SK-N-SH (cell line): ENCODE measurements around the gene NOP53. TPM values are rescaled to one million over a fixed set of nuclear protein-coding genes. Genes with fewer than 3 reads are reported as not detected.

Experiments used
- CTCF ChIA-PET: fragments of 300-600, 350-600 bp; formaldehyde crosslinking; extraction: SDS; loops from one replicate; lab custom pipeline; 2021; lab: Yijun Ruan, JAX
- POLR2A ChIA-PET: fragments of 350-600 bp; sonication (Branson Sonifier 250); formaldehyde crosslinking; extraction: SDS; loops from one replicate; lab custom pipeline; 2020; ENCODE audit warnings: antibody characterized with exemption, inconsistent platforms; lab: Yijun Ruan, JAX
- DNase-seq: peaks from one replicate; pipeline ENCODE4 v3.0.0; 2012
- H2AFZ ChIP-seq: fragments of 200-600 bp; sonication (generic); 2 replicates; pipeline ENCODE4 v1.8.1; 2016; ENCODE audit warnings: antibody characterized with exemption, mild to moderate bottlenecking, low read depth
- H3F3A ChIP-seq: fragments of 200-600 bp; sonication (generic); replicated peaks from 2 replicates; pipeline ENCODE3; 2016; ENCODE audit warnings: antibody characterized with exemption, mild to moderate bottlenecking; ENCODE audit not compliant: insufficient read depth
- H3K27ac ChIP-seq, 2 experiments: fragments of 200-500 bp in 1 of 2; fragments of 200-600 bp in 1 of 2; sonication (Bioruptor generic) in 1 of 2; sonication (generic), shearing (Covaris generic) in 1 of 2; 2 replicates each; pipeline versions ENCODE4 v1.5.1 to v1.6.1; 2014 to 2016; ENCODE audit warnings: low read depth in 2 of 2, inconsistent platforms in 1 of 2, low read length in 1 of 2, mild to moderate bottlenecking in 1 of 2, mixed read lengths in 1 of 2
- H3K27me3 ChIP-seq: fragments of 200-600 bp; sonication (generic), shearing (Covaris generic); 2 replicates; pipeline ENCODE4 v1.6.1; 2016; ENCODE audit warnings: mixed run types; ENCODE audit not compliant: insufficient read depth
- H3K36me3 ChIP-seq, 2 experiments: fragments of 200-500 bp in 1 of 2; fragments of 200-600 bp in 1 of 2; sonication (Bioruptor generic) in 1 of 2; sonication (generic) in 1 of 2; replicated peaks in 1 of 2; 2 replicates each; pipeline versions ENCODE3 to v1.5.1; 2014 to 2016; ENCODE audit warnings: low read length in 1 of 2, mild to moderate bottlenecking in 1 of 2; ENCODE audit not compliant: insufficient read depth in 2 of 2, control insufficient read depth in 1 of 2
- H3K4me1 ChIP-seq, 2 experiments: fragments of 200-500 bp in 1 of 2; fragments of 200-600 bp in 1 of 2; sonication (Bioruptor generic) in 1 of 2; sonication (generic), shearing (Covaris generic) in 1 of 2; 2 replicates each; pipeline versions ENCODE4 v1.5.1 to v1.6.1; 2014 to 2016; ENCODE audit warnings: low read depth in 1 of 2, low read length in 1 of 2, mixed run types in 1 of 2; ENCODE audit not compliant: insufficient read depth in 2 of 2, control insufficient read depth in 1 of 2
- H3K4me2 ChIP-seq: fragments of 200-600 bp; sonication (generic), shearing (Covaris generic); 2 replicates; pipeline ENCODE4 v1.6.1; 2017; ENCODE audit warnings: mixed run types
- H3K4me3 ChIP-seq, 2 experiments: fragments of 200-500 bp in 1 of 2; fragments of 200-600 bp in 1 of 2; sonication (Bioruptor generic) in 1 of 2; sonication (generic), shearing (Covaris generic) in 1 of 2; 2 replicates each; pipeline versions ENCODE4 v1.5.1 to v1.8.1; 2014 to 2016; ENCODE audit warnings: low read depth in 2 of 2, inconsistent platforms in 1 of 2, low read length in 1 of 2, mild to moderate bottlenecking in 1 of 2, mixed read lengths in 1 of 2, moderate library complexity in 1 of 2
- H3K79me2 ChIP-seq: fragments of 200-600 bp; sonication (generic); 2 replicates; pipeline ENCODE4 v1.8.1; 2017; ENCODE audit warnings: mild to moderate bottlenecking; ENCODE audit not compliant: insufficient read depth
- H3K9ac ChIP-seq: fragments of 200-600 bp; sonication (generic); 2 replicates; pipeline ENCODE4 v1.6.1; 2017; ENCODE audit warnings: mixed run types
- H3K9me2 ChIP-seq: fragments of 200-600 bp; sonication (generic); 2 replicates; pipeline ENCODE4 v1.6.1; 2017; ENCODE audit warnings: mixed run types
- H3K9me3 ChIP-seq: fragments of 200-600 bp; sonication (generic); 2 replicates; pipeline ENCODE4 v1.6.1; 2017; ENCODE audit warnings: mixed run types, mild to moderate bottlenecking, moderate library complexity
- H4K20me1 ChIP-seq: fragments of 200-600 bp; sonication (generic); 2 replicates; pipeline ENCODE4 v1.6.1; 2017; ENCODE audit warnings: mild to moderate bottlenecking, mixed run types; ENCODE audit not compliant: insufficient read depth
- CTCF ChIP-seq: fragments of 200-600 bp; sonication (generic); IDR thresholded peaks from 2 replicates; pipeline ENCODE4 v1.6.1; 2017; ENCODE audit warnings: antibody characterized with exemption, mild to moderate bottlenecking, moderate library complexity
- EP300 ChIP-seq, 2 experiments: IDR thresholded peaks; 2 replicates each; pipeline versions ENCODE4 v1.4.0 to v1.6.1; 2012; ENCODE audit warnings: borderline replicate concordance in 1 of 2, low read depth in 1 of 2, low read length in 1 of 2
- FOXJ3 ChIP-seq: sonication (generic); formaldehyde crosslinking; IDR thresholded peaks from 2 replicates; pipeline ENCODE4 v1.5.1; 2020; ENCODE audit warnings: mild to moderate bottlenecking, missing genetic modification reagents
- IRF3 ChIP-seq: fragments of 150-350 bp; IDR thresholded peaks from 2 replicates; pipeline ENCODE4 v1.6.1; 2016; ENCODE audit warnings: mild to moderate bottlenecking, low read depth, low read length
- JUND ChIP-seq: IDR thresholded peaks from 2 replicates; pipeline ENCODE4 v1.4.0; 2012
- MAX ChIP-seq: IDR thresholded peaks from 2 replicates; pipeline ENCODE4 v1.4.0; 2012; ENCODE audit warnings: low read depth
- MXI1 ChIP-seq: IDR thresholded peaks from 2 replicates; pipeline ENCODE4 v1.6.1; 2012; ENCODE audit warnings: mild to moderate bottlenecking, low read depth, low read length, improper control_type of control experiment
- NFIC ChIP-seq: IDR thresholded peaks from 2 replicates; pipeline ENCODE4 v1.4.0; 2012; ENCODE audit warnings: borderline replicate concordance
- NRF1 ChIP-seq: IDR thresholded peaks from 2 replicates; pipeline ENCODE4 v1.6.1; 2012; ENCODE audit warnings: low read depth, mild to moderate bottlenecking, low read length
- PBX3 ChIP-seq: IDR thresholded peaks from 2 replicates; pipeline ENCODE4; 2012
- POLR2AphosphoS5 ChIP-seq: IDR thresholded peaks from 2 replicates; pipeline ENCODE4 v1.6.1; 2012; ENCODE audit warnings: low read depth, low read length
- RAD21 ChIP-seq: IDR thresholded peaks from 2 replicates; pipeline ENCODE4 v1.6.1; 2012; ENCODE audit warnings: mild to moderate bottlenecking, low read length
- RCOR1 ChIP-seq: fragments of 150-350 bp; IDR thresholded peaks from 2 replicates; pipeline ENCODE4 v1.6.1; 2017; ENCODE audit warnings: antibody characterized with exemption, low read length
- REST ChIP-seq: IDR thresholded peaks from 2 replicates; pipeline ENCODE4 v1.6.1; 2012; ENCODE audit warnings: mild to moderate bottlenecking, low read depth, low read length, moderate library complexity
- RFX5 ChIP-seq: IDR thresholded peaks from 2 replicates; pipeline ENCODE4 v1.6.1; 2012; ENCODE audit warnings: mild to moderate bottlenecking, improper control_type of control experiment, low read length
- RXRA ChIP-seq: IDR thresholded peaks from 2 replicates; pipeline ENCODE4 v1.4.0; 2012; ENCODE audit warnings: low read depth, mild to moderate bottlenecking, borderline replicate concordance
- TAF1 ChIP-seq: IDR thresholded peaks from 2 replicates; pipeline ENCODE4 v1.6.1; 2012; ENCODE audit warnings: low read depth, mild to moderate bottlenecking, low read length, moderate library complexity, borderline replicate concordance
- TEAD4 ChIP-seq: IDR thresholded peaks from 2 replicates; pipeline ENCODE4 v1.4.0; 2012; ENCODE audit warnings: mild to moderate bottlenecking, borderline replicate concordance; ENCODE audit not compliant: insufficient read depth
- USF1 ChIP-seq: IDR thresholded peaks from 2 replicates; pipeline ENCODE4 v1.4.0; 2012; ENCODE audit warnings: low read depth, borderline replicate concordance
- WGBS: methylation state at CpG from one replicate; pipeline ENCODE4 v1.1.6; 2017; ENCODE audit warnings: low lambda C conversion rate; 5-methylcytosine and 5-hydroxymethylcytosine counted together
- polyA plus RNA-seq, 3 experiments: library from polyadenylated mRNA; depleted of rRNA; stranded (reverse); fragments of >200 nt; gene quantifications; 2 replicates each; pipeline ENCODE4 v1.2.3, GENCODE V29; 2012

NOP53 gene
- polyA plus RNA-seq, 1 of the 3 experiments (the other 2 are of a cell fraction): 275 TPM

GRCh38 chr19:47766359-47766620 is 20.9 kb downstream of the NOP53 start (continued):
- TF ChIP-seq REST (no peak), NRF1 (no peak), MAX (no peak)

GRCh38 chr19:47766670-47767069 is 21.3 kb downstream of the NOP53 start:
- no peak overlapping the region for H2AFZ ChIP-seq
- TF ChIP-seq REST: no peak
- no peak for TF ChIP-seq RFX5
- TF ChIP-seq FOXJ3 (CRISPR knock-in tag): no peak
- TF ChIP-seq NFIC: no peak
- no peak for TF ChIP-seq CTCF
- no peak for TF ChIP-seq PBX3
- TF ChIP-seq IRF3: no peak
- TF ChIP-seq RCOR1: no peak
- no peak for TF ChIP-seq USF1
- no peak for TF ChIP-seq RXRA
- TF ChIP-seq TAF1: no peak
- no peak for TF ChIP-seq MXI1
- no peak for TF ChIP-seq TEAD4
- no peak for TF ChIP-seq JUND
- TF ChIP-seq POLR2AphosphoS5: no peak
- TF ChIP-seq MAX: no peak
- TF ChIP-seq EP300 (IDR thresholded peaks at IDR 0.05; ENCODE audit: borderline replicate concordance in 1 of 2, low read depth in 1 of 2, low read length in 1 of 2): no peak
- TF ChIP-seq RAD21: no peak

More at GRCh38 chr19:47766670-47767069, 21.3 kb downstream of the NOP53 start:
- ChIA-PET CTCF (interaction anchor here (0.7 to 7.1 kb wide), 7 partner anchors 11 to 99 kb away, joined by 3 to 89 read pairs (median 4); partner anchors contain the start of genes EHD2 and SELENOW), POLR2A (no interaction called here)
- Histone ChIP-seq H3K9ac (no peak overlapping the region), H3K36me3 (no peaks in the 10 kb centered on the region), H3K27me3 (no peaks in the 10 kb centered on the region), H3K79me2 (no peaks in the 10 kb centered on the region), H3F3A (peaks cover 4% of the 10 kb centered on the region), H3K27ac (no peak overlapping the region), H3K4me1 (no peaks in the 10 kb centered on the region; a peak in 1 of 4 replicates), H3K4me2 (no peak overlapping the region), H4K20me1 (no peaks in the 10 kb centered on the region), H3K9me2 (no peaks in the 10 kb centered on the region), H3K9me3 (no peaks in the 10 kb centered on the region), H3K4me3 (no peak overlapping the region)
- 48% methylated on average over 7 of the region's 7 CpGs for WGBS
- DNase-seq: no peak
